ENCODE measurements around the gene DOCK1.

GRCh38 chr10:127278001-127278400 lies 372.8 kb downstream of the DOCK1 start:
- TF ChIP-seq POLR2A (IDR thresholded peaks at IDR 0.05) = no peak
- TF ChIP-seq, protein P1, sequence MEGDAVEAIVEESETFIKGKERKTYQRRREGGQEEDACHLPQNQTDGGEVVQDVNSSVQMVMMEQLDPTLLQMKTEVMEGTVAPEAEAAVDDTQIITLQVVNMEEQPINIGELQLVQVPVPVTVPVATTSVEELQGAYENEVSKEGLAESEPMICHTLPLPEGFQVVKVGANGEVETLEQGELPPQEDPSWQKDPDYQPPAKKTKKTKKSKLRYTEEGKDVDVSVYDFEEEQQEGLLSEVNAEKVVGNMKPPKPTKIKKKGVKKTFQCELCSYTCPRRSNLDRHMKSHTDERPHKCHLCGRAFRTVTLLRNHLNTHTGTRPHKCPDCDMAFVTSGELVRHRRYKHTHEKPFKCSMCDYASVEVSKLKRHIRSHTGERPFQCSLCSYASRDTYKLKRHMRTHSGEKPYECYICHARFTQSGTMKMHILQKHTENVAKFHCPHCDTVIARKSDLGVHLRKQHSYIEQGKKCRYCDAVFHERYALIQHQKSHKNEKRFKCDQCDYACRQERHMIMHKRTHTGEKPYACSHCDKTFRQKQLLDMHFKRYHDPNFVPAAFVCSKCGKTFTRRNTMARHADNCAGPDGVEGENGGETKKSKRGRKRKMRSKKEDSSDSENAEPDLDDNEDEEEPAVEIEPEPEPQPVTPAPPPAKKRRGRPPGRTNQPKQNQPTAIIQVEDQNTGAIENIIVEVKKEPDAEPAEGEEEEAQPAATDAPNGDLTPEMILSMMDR (IDR thresholded peaks at IDR 0.05) = no peak
